ENCODE results near the gene HMGXB3.

HMGXB3 gene

GRCh38 chr5:149995385-149996204, 4.9 kb upstream of the HMGXB3 start:
- Histone ChIP-seq H3K36me3 (ENCODE audit: insufficient read depth, low read length) (peaks cover 18% of the 10 kb centered on the region), H3K9me3 (ENCODE audit: low read length) (no peaks in the 10 kb centered on the region), H3K27me3 (ENCODE audit: control insufficient read depth in 1 of 2, insufficient read depth in 2 of 2, low read length in 2 of 2) (no peaks in the 10 kb centered on the region), H3K4me3 (ENCODE audit: low read depth in 1 of 2, low read length in 2 of 2) (no peak overlapping the region), H3K9ac (ENCODE audit: low read length) (no peak overlapping the region), H3K4me1 (ENCODE audit: insufficient read depth, low read length) (peaks cover 14% of the 10 kb centered on the region), H3K27ac (ENCODE audit: low read depth, low read length) (no peak overlapping the region)

- Histone ChIP-seq H3K36me3 (ENCODE audit: insufficient read depth, low read length) (peaks cover 18% of the 10 kb centered on the region), H3K27ac (ENCODE audit: low read depth, low read length) (no peak overlapping the region), H3K27me3 (ENCODE audit: control insufficient read depth in 1 of 2, insufficient read depth in 2 of 2, low read length in 2 of 2) (no peaks in the 10 kb centered on the region), H3K9ac (ENCODE audit: low read length) (no peak overlapping the region), H3K9me3 (ENCODE audit: low read length) (no peaks in the 10 kb centered on the region), H3K4me3 (ENCODE audit: low read depth in 1 of 2, low read length in 2 of 2) (no peak overlapping the region), H3K4me1 (ENCODE audit: insufficient read depth, low read length) (peaks cover 14% of the 10 kb centered on the region)
Measured at GRCh38 chr5:149996205-149996890, 4.2 kb upstream of the HMGXB3 start.

- H3K36me3 ChIP-seq (ENCODE audit: insufficient read depth, low read length): peaks cover 18% of the 10 kb centered on the region
- H3K4me1 ChIP-seq (ENCODE audit: insufficient read depth, low read length): peaks cover 30% of the 10 kb centered on the region
- no peak overlapping the region for H3K27ac ChIP-seq (ENCODE audit: low read depth, low read length)
- H3K9ac ChIP-seq (ENCODE audit: low read length): no peak overlapping the region
- H3K27me3 ChIP-seq (ENCODE audit: control insufficient read depth in 1 of 2, insufficient read depth in 2 of 2, low read length in 2 of 2): no peaks in the 10 kb centered on the region
- no peak overlapping the region for H3K4me3 ChIP-seq (ENCODE audit: low read depth in 1 of 2, low read length in 2 of 2)
- H3K9me3 ChIP-seq (ENCODE audit: low read length): no peaks in the 10 kb centered on the region
Measured at GRCh38 chr5:149998281-149998680, 2.3 kb upstream of the HMGXB3 start.

GRCh38 chr5:149999359-149999758, 1.2 kb upstream of the HMGXB3 start:
- H3K4me3 ChIP-seq (ENCODE audit: low read depth in 1 of 2, low read length in 2 of 2): peak overlapping the region; percentile 92 to 96
- peak overlapping the region; percentile 92 for H3K9ac ChIP-seq (ENCODE audit: low read length)
- H3K36me3 ChIP-seq (ENCODE audit: insufficient read depth, low read length): peaks cover 18% of the 10 kb centered on the region
- no peaks in the 10 kb centered on the region for H3K27me3 ChIP-seq (ENCODE audit: control insufficient read depth in 1 of 2, insufficient read depth in 2 of 2, low read length in 2 of 2)
- H3K9me3 ChIP-seq (ENCODE audit: low read length): no peaks in the 10 kb centered on the region
- peaks cover 30% of the 10 kb centered on the region for H3K4me1 ChIP-seq (ENCODE audit: insufficient read depth, low read length)
- no peak overlapping the region for H3K27ac ChIP-seq (ENCODE audit: low read depth, low read length)

GRCh38 chr5:149999866-150000255, 678 bp upstream of the HMGXB3 start:
- Histone ChIP-seq H3K9me3 (ENCODE audit: low read length) (no peaks in the 10 kb centered on the region), H3K36me3 (ENCODE audit: insufficient read depth, low read length) (peaks cover 18% of the 10 kb centered on the region), H3K4me1 (ENCODE audit: insufficient read depth, low read length) (peaks cover 30% of the 10 kb centered on the region), H3K9ac (ENCODE audit: low read length) (peak overlapping the region; percentile 92), H3K4me3 (ENCODE audit: low read depth in 1 of 2, low read length in 2 of 2) (peak overlapping the region; percentile 92 to 96), H3K27me3 (ENCODE audit: control insufficient read depth in 1 of 2, insufficient read depth in 2 of 2, low read length in 2 of 2) (no peaks in the 10 kb centered on the region), H3K27ac (ENCODE audit: low read depth, low read length) (peak overlapping the region; percentile 92)

- peak overlapping the region; percentile 92 for H3K9ac ChIP-seq (ENCODE audit: low read length)
- peak overlapping the region; percentile 92 to 96 for H3K4me3 ChIP-seq (ENCODE audit: low read depth in 1 of 2, low read length in 2 of 2)
- H3K4me1 ChIP-seq (ENCODE audit: insufficient read depth, low read length): peaks cover 30% of the 10 kb centered on the region
- no peaks in the 10 kb centered on the region for H3K9me3 ChIP-seq (ENCODE audit: low read length)
- H3K27ac ChIP-seq (ENCODE audit: low read depth, low read length): peak overlapping the region; percentile 92
- H3K27me3 ChIP-seq (ENCODE audit: control insufficient read depth in 1 of 2, insufficient read depth in 2 of 2, low read length in 2 of 2): no peaks in the 10 kb centered on the region
- H3K36me3 ChIP-seq (ENCODE audit: insufficient read depth, low read length): peaks cover 14% of the 10 kb centered on the region
Measured at GRCh38 chr5:150000990-150001659, 586 bp downstream of the HMGXB3 start.

GRCh38 chr5:150001660-150002486, 1.3 kb downstream of the HMGXB3 start:
- Histone ChIP-seq H3K36me3 (ENCODE audit: insufficient read depth, low read length) (peaks cover 21% of the 10 kb centered on the region), H3K4me1 (ENCODE audit: insufficient read depth, low read length) (peaks cover 30% of the 10 kb centered on the region), H3K27ac (ENCODE audit: low read depth, low read length) (peak overlapping the region; percentile 92), H3K4me3 (ENCODE audit: low read depth in 1 of 2, low read length in 2 of 2) (peak overlapping the region; percentile 92 to 96), H3K9me3 (ENCODE audit: low read length) (no peaks in the 10 kb centered on the region), H3K9ac (ENCODE audit: low read length) (peak overlapping the region; percentile 92), H3K27me3 (ENCODE audit: control insufficient read depth in 1 of 2, insufficient read depth in 2 of 2, low read length in 2 of 2) (no peaks in the 10 kb centered on the region)

- H3K9ac ChIP-seq (ENCODE audit: low read length): no peak overlapping the region
- H3K36me3 ChIP-seq (ENCODE audit: insufficient read depth, low read length): peaks cover 50% of the 10 kb centered on the region
- no peak overlapping the region for H3K27ac ChIP-seq (ENCODE audit: low read depth, low read length)
- H3K27me3 ChIP-seq (ENCODE audit: control insufficient read depth in 1 of 2, insufficient read depth in 2 of 2, low read length in 2 of 2): no peaks in the 10 kb centered on the region
- H3K4me1 ChIP-seq (ENCODE audit: insufficient read depth, low read length): peaks cover 16% of the 10 kb centered on the region
- H3K4me3 ChIP-seq (ENCODE audit: low read depth in 1 of 2, low read length in 2 of 2): no peak overlapping the region
- no peaks in the 10 kb centered on the region for H3K9me3 ChIP-seq (ENCODE audit: low read length)
Measured at GRCh38 chr5:150006318-150006717, 5.8 kb downstream of the HMGXB3 start.

- Histone ChIP-seq H3K27ac (ENCODE audit: low read depth, low read length) (no peak overlapping the region), H3K4me3 (ENCODE audit: low read depth in 1 of 2, low read length in 2 of 2) (no peak overlapping the region), H3K27me3 (ENCODE audit: control insufficient read depth in 1 of 2, insufficient read depth in 2 of 2, low read length in 2 of 2) (no peaks in the 10 kb centered on the region), H3K9me3 (ENCODE audit: low read length) (no peaks in the 10 kb centered on the region), H3K36me3 (ENCODE audit: insufficient read depth, low read length) (peaks cover 50% of the 10 kb centered on the region), H3K9ac (ENCODE audit: low read length) (no peak overlapping the region), H3K4me1 (ENCODE audit: insufficient read depth, low read length) (peaks cover 9% of the 10 kb centered on the region)
Measured at GRCh38 chr5:150007050-150007449, 6.5 kb downstream of the HMGXB3 start.

- Histone ChIP-seq H3K9me3 (ENCODE audit: low read length) (no peaks in the 10 kb centered on the region), H3K27me3 (ENCODE audit: control insufficient read depth in 1 of 2, insufficient read depth in 2 of 2, low read length in 2 of 2) (no peaks in the 10 kb centered on the region), H3K27ac (ENCODE audit: low read depth, low read length) (no peak overlapping the region), H3K4me1 (ENCODE audit: insufficient read depth, low read length) (no peaks in the 10 kb centered on the region), H3K9ac (ENCODE audit: low read length) (no peak overlapping the region), H3K4me3 (ENCODE audit: low read depth in 1 of 2, low read length in 2 of 2) (no peak overlapping the region), H3K36me3 (ENCODE audit: insufficient read depth, low read length) (peaks cover 61% of the 10 kb centered on the region)
Measured at GRCh38 chr5:150009671-150010387, 9.3 kb downstream of the HMGXB3 start.

All from muscle layer of colon (tissue), 2 donors.